Motor neuron (in vitro differentiated cells): ENCODE measurements around the gene ADRM1. TPM values are rescaled to one million over a fixed set of nuclear protein-coding genes. Genes with fewer than 3 reads are reported as not detected.

Source experiments
- ATAC-seq, 8 experiments: fragments of 200-7000 bp; cut with Tn5 transposase; replicated peaks in 6 of 8; 2 replicates each; pipeline ENCODE4 v1.8.0; 2021; ENCODE audit warnings: mild to moderate bottlenecking in 8 of 8, moderate library complexity in 8 of 8
- H3K27ac ChIP-seq, 2 donors: fragments of 250-450 bp; sonication (Bioruptor Pico); 2 replicates each; pipeline ENCODE4 v1.9.0; 2021; ENCODE audit warnings: antibody characterized with exemption in 2 of 2, mild to moderate bottlenecking in 2 of 2, moderate library complexity in 1 of 2
- H3K4me1 ChIP-seq, 2 donors: fragments of 250-450 bp; sonication (Bioruptor Pico); replicated peaks in 1 of 2; 2 replicates each; pipeline ENCODE4 v1.6.1; 2021; ENCODE audit warnings: antibody characterized with exemption in 2 of 2, mild to moderate bottlenecking in 2 of 2, moderate library complexity in 1 of 2
- H3K4me3 ChIP-seq, 5 donors: fragments of 250-450 bp; sonication (Bioruptor Pico); 2 replicates each; pipeline ENCODE4 v1.9.0; 2021; ENCODE audit warnings: antibody characterized with exemption in 5 of 5, mild to moderate bottlenecking in 5 of 5, moderate library complexity in 4 of 5
- WGBS, 10 experiments: fragments of 450-650 bp; shearing (Covaris generic); methylation state at CpG; one replicate each; pipeline ENCODE4 v1.0.0; 2022; 5-methylcytosine and 5-hydroxymethylcytosine counted together
- in situ Hi-C, 9 experiments: fragments of 400-800 bp; cut with MboI; loops; one replicate each; pipeline ENCODE4 v1.15.0; 2021; ENCODE audit warnings: low sequenced_read_pairs in 9 of 9, low pct_unique_long_range_greater_than_20kb in 2 of 9; ENCODE audit not compliant: unreplicated experiment in 9 of 9
- total RNA-seq, 8 experiments: library from RNA; unstranded; fragments of 300-600 nt; gene quantifications; 2 replicates each; pipeline versions ENCODE4 v1.2.3 to v1.2.4, GENCODE V29; 2022

Gene ADRM1
- total RNA-seq, 8 experiments from 2014 or later, result 42.8 to 151 (median 87.9) TPM

DNA sequence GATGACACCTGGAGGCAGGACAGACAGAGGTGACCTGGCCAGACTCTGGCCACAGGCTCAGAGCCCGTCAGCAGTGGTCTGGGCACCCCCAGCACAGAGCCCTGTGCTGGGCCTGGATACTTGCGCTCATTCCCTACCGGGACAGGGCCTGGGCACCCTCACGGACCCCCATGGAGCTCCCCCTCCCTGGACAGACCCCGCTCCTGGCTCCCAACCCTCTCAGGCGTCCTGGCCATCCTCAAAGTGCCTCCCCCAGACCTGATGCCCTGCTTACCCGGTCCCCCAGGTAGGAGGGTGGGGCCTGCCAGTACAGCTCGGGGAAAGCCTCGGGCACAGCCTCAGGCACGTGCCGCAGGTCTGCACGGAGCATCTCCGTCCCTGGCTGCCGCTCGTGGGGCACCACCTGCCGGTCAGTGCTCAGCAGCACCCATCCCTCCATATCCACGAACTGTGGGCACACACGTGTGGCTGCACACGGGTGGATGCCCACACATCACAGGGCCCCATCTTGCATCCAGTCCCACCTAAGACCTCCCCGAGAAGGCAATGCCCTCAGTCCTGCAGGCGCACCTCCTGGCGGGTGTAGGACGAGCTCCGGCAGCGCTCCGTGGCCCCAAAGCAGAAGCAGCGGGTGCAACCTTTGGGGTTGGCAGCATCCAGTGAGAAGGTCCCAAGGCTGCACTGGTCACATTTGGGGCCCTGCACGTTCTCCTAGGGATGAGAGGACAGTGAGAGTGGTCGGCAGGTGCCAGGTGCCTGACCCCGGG, 24.3 kb downstream of the ADRM1 start:
- 0 to 100% (median 100%) methylated on average over 1 to 3 of the region's 30 CpGs; no CpG with 5 or more reads in 5 of the 10 experiments for WGBS, 10 experiments

GRCh38 chr20:62327726-62328495, 25.1 kb downstream of the ADRM1 start:
- WGBS, 10 experiments, result 90 to 91% methylated on average over 2 to 8 of the region's 33 CpGs; no CpG with 5 or more reads in 8 of the 10 experiments
- no peaks in the 10 kb centered on the region for H3K4me1 ChIP-seq
- in situ Hi-C loops, result no loop called here
- ATAC-seq, result no peak
- no peak overlapping the region for H3K27ac ChIP-seq
- no peak overlapping the region for H3K4me3 ChIP-seq

More for the DNA sequence above, 24.3 kb downstream of the ADRM1 start:
- no peak for ATAC-seq
- in situ Hi-C loops, result no loop called here
- no peak overlapping the region for H3K4me3 ChIP-seq
- H3K27ac ChIP-seq, result no peak overlapping the region
- no peaks in the 10 kb centered on the region for H3K4me1 ChIP-seq

GRCh38 chr20:62328684-62329388, 26.0 kb downstream of the ADRM1 start:
- whole genome bisulfite sequencing, 10 experiments, result 40 to 98% (median 85%) methylated on average over 1 to 12 of the region's 26 CpGs; no CpG with 5 or more reads in 6 of the 10 experiments
- Histone ChIP-seq H3K27ac (no peak overlapping the region), H3K4me3 (no peak overlapping the region), H3K4me1 (no peaks in the 10 kb centered on the region)
- no peak for ATAC-seq
- in situ Hi-C loops, result no loop called here

DNA sequence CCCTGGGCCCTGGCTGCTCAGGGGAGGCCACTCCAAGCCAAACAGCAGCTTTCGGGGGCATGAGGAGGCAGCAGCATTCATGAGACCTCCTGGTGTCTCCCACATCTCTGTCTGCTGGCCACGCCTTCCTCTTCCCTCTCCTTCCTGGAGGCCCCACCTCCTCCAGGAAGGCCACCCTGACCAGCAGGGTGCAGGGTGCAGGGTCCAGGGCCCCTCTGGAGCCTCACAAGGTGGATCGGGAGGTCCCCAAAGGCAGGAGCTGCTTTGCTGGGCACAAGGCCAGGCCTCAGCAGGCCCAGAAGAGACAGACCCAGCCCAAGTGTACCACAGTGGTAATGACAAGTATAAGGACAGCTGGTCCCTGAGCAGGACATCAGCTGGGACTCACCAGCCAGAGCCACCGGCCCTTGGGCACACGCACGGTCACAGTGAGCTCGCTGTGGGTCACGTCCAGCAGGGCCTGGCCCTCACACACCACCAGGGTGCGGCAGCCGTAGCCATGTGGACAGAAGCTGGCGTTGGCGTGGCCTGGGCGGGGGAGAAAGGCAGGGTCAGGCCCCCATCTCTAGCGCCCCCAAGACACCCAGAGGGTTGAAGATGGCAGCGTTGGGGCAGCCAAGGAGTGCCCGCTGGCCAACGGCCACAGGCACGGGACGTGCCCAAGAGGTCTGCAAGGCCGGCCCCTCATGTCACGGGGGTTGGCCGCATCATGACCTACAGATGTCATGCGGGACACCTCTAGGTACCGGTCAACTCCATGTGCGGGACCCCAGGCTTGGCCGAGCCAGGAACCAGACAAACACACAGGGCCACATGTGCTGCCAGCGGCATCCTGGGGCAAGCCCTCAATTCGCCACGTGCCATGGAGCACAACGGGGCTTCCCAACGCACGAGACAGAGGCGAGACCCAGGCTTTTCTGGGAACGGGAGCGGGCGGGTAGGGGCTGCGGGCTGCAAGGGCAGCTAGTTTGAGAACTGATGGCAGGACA, 26.9 kb downstream of the ADRM1 start:
- H3K4me1 ChIP-seq, result no peaks in the 10 kb centered on the region
- 80 to 100% (median 98%) methylated on average over 1 to 10 of the region's 37 CpGs; no CpG with 5 or more reads in 4 of the 10 experiments for WGBS, 10 experiments
- H3K27ac ChIP-seq, result no peak overlapping the region
- ATAC-seq, result no peak
- in situ Hi-C loops, result no loop called here
- no peak overlapping the region for H3K4me3 ChIP-seq

DNA sequence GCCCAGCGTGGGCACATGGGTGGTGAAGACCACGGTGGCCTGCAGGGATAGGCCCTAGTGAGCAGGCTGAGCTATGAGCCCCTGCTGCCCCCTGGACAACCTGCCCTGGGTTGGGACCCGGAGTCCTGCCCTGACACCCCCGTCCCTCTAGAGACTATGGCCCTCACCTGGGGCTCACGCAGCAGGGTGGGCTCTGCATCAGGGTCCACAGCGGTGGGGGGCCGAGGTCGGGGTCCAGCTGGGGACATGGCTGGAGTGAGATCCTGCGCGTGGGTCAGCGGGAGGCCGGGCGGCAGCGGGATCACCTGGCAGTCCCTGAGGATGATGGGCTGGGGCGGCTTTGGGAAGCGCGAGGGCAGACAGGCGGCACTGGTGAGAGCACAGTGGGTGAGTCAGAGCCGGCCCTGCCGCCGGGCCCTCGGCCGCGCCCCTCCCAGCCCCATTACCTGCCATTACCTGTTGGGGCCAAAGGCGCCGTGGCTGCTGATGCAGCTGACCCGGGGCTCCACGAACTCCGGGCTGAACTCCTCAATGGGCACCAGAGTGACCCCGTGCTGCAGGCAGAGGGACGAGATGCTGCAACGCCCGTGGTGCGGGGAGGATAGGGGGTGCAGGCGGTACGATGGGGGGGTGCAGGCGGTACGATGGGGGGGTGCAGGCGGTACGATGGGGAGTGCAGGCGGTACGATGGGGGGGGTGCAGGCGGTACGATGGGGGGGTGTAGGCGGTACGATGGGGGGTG, 27.9 kb downstream of the ADRM1 start:
- WGBS, 10 experiments, result no CpG with 5 or more reads among the region's 46 CpGs
- no peak for ATAC-seq
- Histone ChIP-seq H3K27ac (no peak overlapping the region), H3K4me3 (no peak overlapping the region), H3K4me1 (no peaks in the 10 kb centered on the region)
- in situ Hi-C loops, result no loop called here

GRCh38 chr20:62331347-62331746, 28.6 kb downstream of the ADRM1 start:
- no peak overlapping the region for H3K4me3 ChIP-seq
- in situ Hi-C loops, result no loop called here
- 91 to 100% (median 93%) methylated on average over 3 to 4 of the region's 19 CpGs; no CpG with 5 or more reads in 7 of the 10 experiments for WGBS, 10 experiments

DNA sequence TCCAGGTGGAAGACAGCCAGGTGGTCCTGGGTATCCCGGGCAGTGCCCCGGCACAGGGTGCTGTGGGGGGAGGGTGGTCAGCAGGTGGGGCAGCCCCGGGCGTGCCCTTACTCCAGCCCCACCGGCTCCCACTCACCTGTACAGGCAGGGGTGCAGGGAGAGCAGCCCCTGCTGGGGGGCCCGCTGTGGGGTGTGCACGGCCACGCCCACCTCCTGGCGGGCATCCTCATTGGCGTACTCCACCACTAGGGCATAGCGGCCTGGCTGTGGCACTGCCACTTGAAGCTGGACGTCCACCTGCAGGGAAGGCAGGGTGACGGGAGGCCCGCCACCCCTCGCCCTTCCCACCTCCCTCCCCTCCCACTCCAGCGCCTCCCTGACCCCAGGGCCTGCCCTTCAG, 29.6 kb downstream of the ADRM1 start:
- no peak for ATAC-seq
- H3K27ac ChIP-seq, result no peak overlapping the region
- no peak overlapping the region for H3K4me3 ChIP-seq
- H3K4me1 ChIP-seq, result no peaks in the 10 kb centered on the region
- 72% methylated on average over 3 of the region's 16 CpGs; no CpG with 5 or more reads in 9 of the 10 experiments for WGBS, 10 experiments
- in situ Hi-C loops, result no loop called here

More at GRCh38 chr20:62331347-62331746, 28.6 kb downstream of the ADRM1 start:
- no peaks in the 10 kb centered on the region for H3K4me1 ChIP-seq
- no peak overlapping the region for H3K27ac ChIP-seq
- ATAC-seq, result no peak

DNA sequence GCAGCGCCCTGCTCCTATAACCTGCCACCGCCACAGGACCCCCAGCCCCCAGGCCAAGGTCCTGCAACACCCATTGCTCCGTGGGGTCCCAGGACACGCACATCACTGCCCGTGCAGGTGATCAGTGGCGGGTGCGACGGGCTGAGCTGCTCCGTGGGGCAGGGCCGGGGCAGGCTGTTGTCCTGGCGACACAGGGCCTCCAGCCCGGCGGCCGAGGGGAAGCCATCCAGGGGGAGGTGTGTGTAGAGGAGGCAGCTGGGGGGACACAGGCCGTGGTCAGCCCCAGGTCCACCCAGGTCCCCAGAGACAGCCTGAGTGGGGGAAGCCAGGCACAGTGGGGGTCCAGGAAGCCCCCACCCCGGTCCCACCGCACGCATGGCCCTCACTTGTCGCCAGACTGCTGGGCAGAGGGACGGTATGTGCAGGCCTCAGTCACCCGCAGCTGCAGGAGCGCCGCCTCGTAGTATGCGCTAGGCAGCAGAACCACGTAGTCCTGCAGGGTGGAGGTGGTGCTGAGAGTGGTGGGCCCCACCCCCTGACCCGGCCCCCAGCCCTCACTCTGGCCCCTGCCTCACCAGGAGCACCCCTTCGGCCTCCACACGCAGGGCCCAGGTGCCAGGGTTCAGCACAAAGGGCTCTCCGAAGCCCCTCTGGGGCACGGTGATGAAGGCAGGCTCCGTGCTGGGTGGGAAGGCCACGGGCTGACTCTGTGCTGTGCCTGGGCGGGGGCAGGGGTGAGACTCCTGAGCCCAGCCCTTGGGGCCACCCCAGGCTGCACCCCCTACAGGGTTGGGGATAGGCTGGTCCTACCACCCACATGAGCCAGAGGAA, 30.4 kb downstream of the ADRM1 start:
- H3K4me1 ChIP-seq, result no peaks in the 10 kb centered on the region
- no peak overlapping the region for H3K27ac ChIP-seq
- in situ Hi-C loops, result no loop called here
- no CpG with 5 or more reads among the region's 34 CpGs for WGBS, 10 experiments
- ATAC-seq, result peak in 2 of 8 experiments; percentile 4 to 15
- no peak overlapping the region for H3K4me3 ChIP-seq

- peak in 1 of 8 experiments; percentile 4 for ATAC-seq
- H3K27ac ChIP-seq, result no peak overlapping the region
- 91% methylated on average over 5 of the region's 37 CpGs; no CpG with 5 or more reads in 9 of the 10 experiments for WGBS, 10 experiments
- in situ Hi-C loops, result no loop called here
- no peaks in the 10 kb centered on the region for H3K4me1 ChIP-seq
- no peak overlapping the region for H3K4me3 ChIP-seq
Observed at GRCh38 chr20:62333820-62334595, 31.2 kb downstream of the ADRM1 start.

- in situ Hi-C loops, result no loop called here
- no peak overlapping the region for H3K4me3 ChIP-seq
- WGBS, 10 experiments, result 90% methylated on average over 2 of the region's 13 CpGs; no CpG with 5 or more reads in 9 of the 10 experiments
Observed at GRCh38 chr20:62334881-62335280, 32.1 kb downstream of the ADRM1 start.

More at GRCh38 chr20:62334881-62335280, 32.1 kb downstream of the ADRM1 start:
- ATAC-seq, result no peak
- H3K4me1 ChIP-seq, result no peaks in the 10 kb centered on the region
- no peak overlapping the region for H3K27ac ChIP-seq
